OCI-M1 (cell line): ENCODE data around the gene IQSEC1.
A peak's percentile ranks its signal among the peaks of the same experiment; 100 is the strongest.

ENCODE experiments used
- DNase-seq: peaks from one replicate; lab custom pipeline; 2025; lab: John Stamatoyannopoulos, UW

IQSEC1 gene

DNA sequence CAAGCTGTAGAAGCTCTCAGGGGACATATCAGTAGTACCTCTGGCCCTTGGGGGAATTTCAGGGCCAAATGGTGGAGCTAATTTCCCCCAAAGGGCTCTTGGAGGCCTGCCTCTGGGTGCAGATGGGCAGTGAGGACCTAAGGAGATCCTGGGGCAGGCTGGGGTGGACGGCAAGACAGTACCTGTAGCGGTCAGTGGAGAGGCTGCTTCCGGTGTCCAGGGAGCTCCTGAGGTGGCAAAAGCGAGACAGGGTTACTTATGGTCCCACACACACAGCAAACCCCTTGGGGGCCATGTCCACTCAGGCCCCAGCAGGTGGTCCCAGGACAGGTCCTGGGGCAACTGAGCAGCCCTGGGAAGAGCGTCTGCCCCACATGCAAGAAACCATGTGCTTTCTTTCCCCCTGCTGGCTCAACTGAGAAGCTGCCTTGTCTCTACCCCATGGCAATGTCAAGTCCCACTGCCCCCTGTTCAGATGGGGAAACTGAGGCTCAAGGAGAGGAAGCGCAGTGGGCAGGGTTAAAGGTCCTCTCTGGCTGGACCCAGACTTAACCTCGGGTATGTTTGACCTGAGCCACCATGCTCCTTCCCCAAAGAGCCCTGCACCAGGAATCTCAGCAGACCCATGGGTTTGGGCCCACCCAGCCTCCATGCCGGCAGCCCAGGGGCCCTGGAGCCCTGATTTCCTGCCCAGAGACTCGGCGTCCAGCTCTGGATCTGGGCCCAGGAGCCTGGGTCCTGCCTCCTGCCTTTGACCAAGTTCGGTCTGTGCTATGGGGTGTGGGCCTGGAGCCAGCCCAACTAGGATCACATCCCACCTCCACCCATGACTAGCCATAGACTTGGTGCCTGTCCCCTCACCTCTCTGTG lies 25.7 kb downstream of the IQSEC1 start:
- no peak for DNase-seq

GRCh38 chr3:13046569-13047274 lies 26.5 kb downstream of the IQSEC1 start:
- no peak for DNase-seq

DNA sequence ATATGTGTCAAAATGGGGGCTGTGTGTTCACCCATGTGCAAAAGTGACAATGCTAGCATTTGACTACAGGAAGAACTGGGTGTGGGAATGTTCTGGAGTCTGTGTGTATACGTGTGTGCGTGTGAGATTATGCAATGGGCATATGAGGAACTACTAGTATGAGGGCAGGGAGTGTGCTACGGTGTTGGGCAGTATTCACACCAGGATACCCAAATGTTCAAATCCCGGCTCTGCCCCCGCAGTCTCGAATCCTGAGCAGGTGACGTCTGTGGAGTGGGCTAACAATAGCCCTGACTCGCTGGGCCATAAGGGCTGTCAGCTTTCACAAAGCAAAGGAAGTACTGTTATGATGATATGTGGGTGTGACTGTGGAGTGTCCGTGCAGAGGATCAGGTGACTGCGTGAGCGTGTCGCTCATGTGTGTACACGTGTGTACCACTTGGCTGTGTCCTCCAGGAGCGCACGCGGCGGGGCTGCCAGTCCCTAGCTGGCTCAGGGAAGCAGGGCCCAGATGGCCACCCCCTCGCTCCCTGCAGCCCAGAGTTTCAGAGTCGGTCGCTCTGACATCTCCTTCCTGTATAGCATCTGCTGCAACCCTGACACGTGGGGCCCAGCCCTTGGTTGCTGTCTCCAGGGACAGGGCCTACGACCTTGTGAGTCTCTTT lies 27.2 kb downstream of the IQSEC1 start:
- no peak for DNase-seq

- DNase-seq: no peak
Measured at GRCh38 chr3:13045241-13045903, 27.9 kb downstream of the IQSEC1 start.

GRCh38 chr3:13044496-13045240 lies 28.6 kb downstream of the IQSEC1 start:
- no peak for DNase-seq

- no peak for DNase-seq
Measured at GRCh38 chr3:13043656-13044055, 29.6 kb downstream of the IQSEC1 start.

DNA sequence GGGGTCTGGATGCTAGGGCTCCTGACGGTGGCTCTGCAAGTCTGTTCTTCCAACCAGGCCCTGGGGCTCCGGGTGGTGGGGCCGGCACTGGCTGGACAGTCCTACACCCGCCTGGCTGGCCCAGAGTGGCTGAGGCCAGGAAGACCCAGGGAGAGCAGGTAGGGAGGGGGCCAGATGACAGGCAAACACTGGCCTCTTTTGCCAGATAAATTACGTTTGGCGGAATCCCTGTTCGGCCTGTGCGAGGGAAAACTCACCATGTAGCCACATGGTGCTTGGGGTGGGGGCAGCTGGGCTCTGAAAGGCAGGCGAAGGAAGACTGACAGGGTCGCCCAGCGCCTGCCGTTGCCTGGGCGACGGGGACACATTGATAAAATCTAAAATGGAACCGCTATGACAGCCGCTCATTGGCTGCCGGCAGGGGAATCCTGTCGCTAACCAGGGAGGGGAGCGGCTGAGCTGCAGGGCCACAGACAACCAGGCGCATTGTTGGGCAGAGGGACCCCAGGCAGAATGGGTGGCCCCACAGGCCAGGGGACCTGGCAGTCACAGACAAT lies 30.4 kb downstream of the IQSEC1 start:
- no peak for DNase-seq

DNA sequence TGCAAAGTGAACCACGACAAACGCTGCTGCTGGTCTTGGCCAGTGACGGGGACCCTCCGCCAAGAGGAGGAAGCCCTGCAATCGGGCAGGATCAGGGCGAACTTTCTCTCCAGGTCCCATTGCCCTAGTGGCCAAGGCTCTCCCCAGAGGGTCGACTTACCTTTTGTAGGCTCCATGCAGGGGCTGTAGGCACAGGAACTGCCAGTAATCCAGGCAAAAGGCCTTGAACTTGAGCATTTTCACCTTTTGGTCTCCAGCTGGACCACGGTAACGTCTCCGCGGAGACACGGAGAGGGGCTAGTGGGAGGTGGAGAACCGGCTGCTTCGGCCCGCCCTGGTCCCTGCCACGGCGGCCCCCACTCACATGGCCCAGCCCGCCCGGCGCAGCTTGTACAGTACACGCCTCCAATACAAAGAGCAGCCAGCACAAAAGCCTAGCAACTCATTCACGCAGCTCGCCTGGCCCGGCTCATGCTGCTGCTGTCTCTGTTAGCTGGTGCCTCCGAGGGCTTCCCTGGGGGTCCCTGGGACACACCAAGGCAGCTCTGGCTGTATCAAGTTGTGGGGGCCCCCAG lies 31.0 kb downstream of the IQSEC1 start:
- no peak for DNase-seq

- peak; percentile 24 for DNase-seq
Measured at GRCh38 chr3:13041113-13041776, 32.0 kb downstream of the IQSEC1 start.

- DNase-seq: peak; percentile 25
Measured at GRCh38 chr3:13040361-13041074, 32.7 kb downstream of the IQSEC1 start.

- no peak for DNase-seq
Measured at GRCh38 chr3:13039213-13039896, 33.9 kb downstream of the IQSEC1 start.

DNA sequence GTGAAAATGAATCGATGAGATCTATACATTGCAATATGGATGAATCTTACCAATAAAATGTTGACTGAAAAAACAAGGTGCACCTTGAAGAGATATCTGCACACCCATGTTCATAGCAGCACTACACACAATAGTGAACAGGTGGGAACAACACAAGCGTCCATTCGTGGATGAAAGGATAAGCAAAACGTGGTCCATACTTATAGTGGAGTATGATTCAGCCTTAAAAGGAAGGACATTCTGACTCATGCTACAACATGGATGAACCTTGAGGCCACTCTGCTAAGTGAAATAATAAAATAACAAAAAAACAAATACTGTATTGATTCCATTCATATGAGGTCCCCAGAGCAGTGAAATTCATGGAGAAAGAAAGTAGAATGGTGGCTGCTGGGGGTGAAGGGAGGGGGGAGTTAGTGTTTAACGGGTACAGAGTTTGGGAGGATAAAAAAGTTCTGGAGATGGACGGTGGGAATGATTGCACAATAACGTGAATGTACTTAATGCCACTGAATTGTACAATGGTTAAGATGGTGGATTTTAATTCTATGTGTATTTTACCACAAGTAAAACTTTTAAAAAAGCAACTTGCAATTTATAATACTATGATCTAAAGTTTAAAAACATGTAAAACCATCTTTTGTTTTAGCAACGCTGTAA lies 35.6 kb downstream of the IQSEC1 start:
- no peak for DNase-seq

DNA sequence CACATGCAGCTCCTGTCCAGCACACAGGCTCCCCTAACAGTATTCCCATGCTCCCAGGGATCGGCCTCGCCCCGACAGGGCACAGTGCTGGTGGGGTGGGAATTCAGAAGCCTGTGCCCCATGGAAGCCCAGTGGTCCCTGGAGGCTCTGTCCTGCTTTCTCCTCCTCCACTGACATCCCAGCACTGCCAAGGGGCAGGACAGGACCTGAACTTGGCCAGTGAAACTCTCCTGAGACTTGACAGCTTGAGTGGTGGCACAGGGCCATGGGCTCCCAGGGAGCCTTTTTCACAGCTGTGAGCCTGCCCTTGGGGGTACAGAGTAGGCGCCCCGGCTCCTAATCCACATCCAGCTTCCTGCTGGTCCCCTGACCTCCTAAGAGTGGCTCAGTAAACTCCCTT lies 38.4 kb downstream of the IQSEC1 start:
- DNase-seq: no peak

DNA sequence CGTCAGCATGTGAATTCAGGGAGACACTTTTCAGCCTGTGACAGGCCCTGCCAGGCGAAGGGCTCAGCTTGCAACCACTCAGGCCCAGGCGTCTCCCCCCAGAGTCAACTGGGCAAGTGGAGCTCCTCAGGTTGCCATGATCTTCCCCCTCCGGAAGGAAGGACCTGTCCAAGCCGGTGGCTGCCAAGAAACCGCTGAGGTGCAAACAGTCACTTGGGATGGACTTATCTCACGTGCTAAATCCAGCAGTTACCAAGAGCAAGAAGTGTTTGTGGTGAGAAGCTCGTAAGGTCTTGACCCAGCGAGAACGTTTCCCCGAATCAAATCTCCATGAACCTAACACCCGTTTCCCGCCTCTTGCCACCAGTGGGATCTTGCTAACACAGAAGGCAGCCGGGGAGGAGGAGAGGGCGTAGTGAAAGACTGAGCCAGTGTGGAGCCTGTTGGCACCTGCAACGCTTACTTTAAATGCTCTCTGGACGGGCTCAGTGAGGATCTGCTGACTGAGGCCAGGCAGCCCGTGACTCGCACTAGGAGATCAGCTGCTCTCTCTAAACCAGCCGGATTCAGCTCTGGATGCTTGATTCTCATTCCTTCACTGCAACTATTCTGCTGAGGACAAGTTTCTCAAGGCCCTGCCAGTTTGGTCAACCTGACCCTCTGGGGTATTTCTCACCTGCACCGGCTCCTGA lies 39.0 kb downstream of the IQSEC1 start:
- no peak for DNase-seq

GRCh38 chr3:13032206-13032605 lies 41.0 kb downstream of the IQSEC1 start:
- no peak for DNase-seq

DNA sequence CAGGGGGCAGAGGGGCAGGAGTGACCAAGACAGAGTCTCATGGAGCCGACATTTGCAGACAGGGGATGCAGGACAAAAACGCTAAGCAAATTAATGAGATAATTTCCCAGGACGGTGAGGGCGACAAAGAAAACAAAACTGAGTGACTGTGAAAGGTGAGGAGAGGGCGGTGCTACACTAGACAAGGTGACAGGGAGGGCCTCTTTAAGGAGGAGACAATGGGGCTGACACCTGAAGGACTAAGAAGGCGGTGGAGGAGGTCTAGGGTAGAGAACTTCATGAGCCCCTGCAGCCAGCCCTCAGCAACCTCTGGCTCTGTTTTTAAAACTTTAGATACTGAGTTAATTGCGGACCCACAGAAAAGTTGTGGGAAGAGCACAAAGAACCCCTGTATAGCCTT lies 41.6 kb downstream of the IQSEC1 start:
- DNase-seq: no peak

DNA sequence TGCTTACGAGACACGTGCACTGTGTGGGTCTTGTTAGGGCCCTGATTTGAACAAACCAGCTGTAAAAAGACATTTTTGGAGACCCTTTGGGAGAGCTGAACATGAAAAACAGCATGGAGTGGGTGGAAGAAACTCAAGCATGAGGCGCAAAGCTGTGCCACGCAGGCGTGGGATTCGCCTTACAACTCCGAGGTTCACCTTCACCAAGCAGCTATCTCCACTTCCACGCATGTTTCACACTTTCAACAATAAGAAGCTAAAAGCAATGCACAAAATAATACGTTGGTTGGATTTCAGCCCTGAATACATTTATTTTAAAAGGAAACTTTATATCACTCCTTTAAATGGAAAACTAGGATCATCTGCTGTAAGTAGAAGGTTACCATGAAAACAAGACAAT lies 42.5 kb downstream of the IQSEC1 start:
- DNase-seq: no peak
